Karpas-422 (cell line): ENCODE data around the gene AFAP1. TPM values are rescaled to one million over a fixed set of nuclear protein-coding genes. Genes with fewer than 3 reads are reported as not detected.

ENCODE experiments used
- DNase-seq: peaks from one replicate; pipeline ENCODE4 v3.0.0-alpha.2; 2015
- H2AFZ ChIP-seq: fragments of 200-600 bp; sonication (generic); 2 replicates; pipeline ENCODE4 v1.6.1; 2014; ENCODE audit warnings: antibody characterized with exemption, low read length, mixed read lengths
- H3K27ac ChIP-seq: fragments of 200-600 bp; sonication (generic); 2 replicates; pipeline ENCODE4 v1.5.1; 2014; ENCODE audit warnings: mild to moderate bottlenecking, low read length, moderate library complexity
- H3K27me3 ChIP-seq: fragments of 200-600 bp; sonication (generic); 2 replicates; pipeline ENCODE4 v1.6.1; 2014; ENCODE audit warnings: low read length, mixed read lengths
- H3K36me3 ChIP-seq: fragments of 200-600 bp; sonication (generic); 2 replicates; pipeline ENCODE4 v1.6.1; 2014; ENCODE audit warnings: low read length, mixed read lengths; ENCODE audit not compliant: insufficient read depth
- H3K4me1 ChIP-seq: fragments of 200-600 bp; sonication (generic); 2 replicates; pipeline ENCODE4 v1.6.1; 2014; ENCODE audit warnings: mild to moderate bottlenecking, low read length, mixed read lengths
- H3K4me2 ChIP-seq: fragments of 200-600 bp; sonication (generic); 2 replicates; pipeline ENCODE4 v1.6.1; 2014; ENCODE audit warnings: low read length, low read depth, mild to moderate bottlenecking; ENCODE audit not compliant: poor library complexity, severe bottlenecking
- H3K4me3 ChIP-seq: fragments of 200-600 bp; sonication (generic); 2 replicates; pipeline ENCODE4 v1.5.1; 2014; ENCODE audit warnings: mild to moderate bottlenecking, antibody characterized with exemption, low read length, mixed read lengths
- H3K79me2 ChIP-seq: fragments of 200-600 bp; sonication (generic); 2 replicates; pipeline ENCODE4 v1.6.1; 2014; ENCODE audit warnings: mild to moderate bottlenecking, low read length, mixed read lengths
- H3K9ac ChIP-seq: fragments of 200-600 bp; sonication (generic); 2 replicates; pipeline ENCODE4 v1.6.0; 2014; ENCODE audit warnings: low read length
- H3K9me2 ChIP-seq: fragments of 200-600 bp; sonication (generic), shearing (Covaris generic); replicated peaks from 2 replicates; pipeline ENCODE4 v1.6.0; 2014; ENCODE audit warnings: mild to moderate bottlenecking, low read length, moderate library complexity; ENCODE audit not compliant: insufficient read depth
- H3K9me3 ChIP-seq: fragments of 300-700, 200-600 bp; sonication (generic); 2 replicates; pipeline ENCODE4 v1.6.1; 2014; ENCODE audit warnings: low read length, mixed read lengths
- H4K20me1 ChIP-seq: fragments of 200-600 bp; sonication (generic); 2 replicates; pipeline ENCODE4 v1.6.1; 2014; ENCODE audit warnings: mild to moderate bottlenecking, antibody characterized with exemption, low read length, low read depth; ENCODE audit not compliant: insufficient read depth
- total RNA-seq: library from RNA; depleted of rRNA; stranded (reverse); fragments of >200 nt; shearing (Covaris generic); gene quantifications from 2 replicates; pipeline ENCODE4 v1.2.3, GENCODE V29; 2014; ENCODE audit warnings: low replicate concordance

AFAP1 gene
- total RNA-seq, 1 experiment from 2014 or later: not detected

GRCh38 chr4:7784131-7784870, 155.4 kb downstream of the AFAP1 start:
- Histone ChIP-seq H3K27me3 (no peaks in the 10 kb centered on the region), H3K9me2 (no peaks in the 10 kb centered on the region), H3K79me2 (no peaks in the 10 kb centered on the region), H3K27ac (no peak overlapping the region), H3K4me1 (no peaks in the 10 kb centered on the region), H3K9me3 (no peaks in the 10 kb centered on the region), H3K36me3 (no peaks in the 10 kb centered on the region), H4K20me1 (0 out of 2 replicates have a peak, but pooled peaks cover 5% of the 10 kb centered on the region), H2AFZ (no peak overlapping the region), H3K9ac (no peak overlapping the region), H3K4me2 (no peak overlapping the region), H3K4me3 (no peak overlapping the region)
- no peak for DNase-seq

- H3K9ac ChIP-seq: no peak overlapping the region
- H3K36me3 ChIP-seq: no peaks in the 10 kb centered on the region
- DNase-seq: no peak
- no peaks in the 10 kb centered on the region for H3K9me2 ChIP-seq
- H3K4me2 ChIP-seq: no peak overlapping the region
- H3K79me2 ChIP-seq: no peaks in the 10 kb centered on the region
- no peak overlapping the region for H2AFZ ChIP-seq
- no peaks in the 10 kb centered on the region for H3K9me3 ChIP-seq
- H4K20me1 ChIP-seq: 0 out of 2 replicates have a peak, but pooled peaks cover 5% of the 10 kb centered on the region
- no peaks in the 10 kb centered on the region for H3K27me3 ChIP-seq
- H3K27ac ChIP-seq: no peak overlapping the region
- H3K4me1 ChIP-seq: no peaks in the 10 kb centered on the region
- no peak overlapping the region for H3K4me3 ChIP-seq
These were observed 156.1 kb downstream of the AFAP1 start for GRCh38 chr4:7783541-7783940.

GRCh38 chr4:7782783-7783182, 156.9 kb downstream of the AFAP1 start:
- 0 out of 2 replicates have a peak, but pooled peaks cover 5% of the 10 kb centered on the region for H4K20me1 ChIP-seq
- H3K9me2 ChIP-seq: no peaks in the 10 kb centered on the region
- no peak for DNase-seq
- no peaks in the 10 kb centered on the region for H3K4me1 ChIP-seq
- no peaks in the 10 kb centered on the region for H3K9me3 ChIP-seq
- no peaks in the 10 kb centered on the region for H3K36me3 ChIP-seq
- no peak overlapping the region for H3K4me3 ChIP-seq
- H3K27ac ChIP-seq: no peak overlapping the region
- H3K9ac ChIP-seq: no peak overlapping the region
- H2AFZ ChIP-seq: no peak overlapping the region
- H3K27me3 ChIP-seq: no peaks in the 10 kb centered on the region
- H3K79me2 ChIP-seq: no peaks in the 10 kb centered on the region
- no peak overlapping the region for H3K4me2 ChIP-seq

GRCh38 chr4:7781993-7782392, 157.7 kb downstream of the AFAP1 start:
- no peaks in the 10 kb centered on the region for H3K4me1 ChIP-seq
- H3K9me2 ChIP-seq: no peaks in the 10 kb centered on the region
- no peak overlapping the region for H3K4me2 ChIP-seq

GRCh38 chr4:7781366-7781765, 158.3 kb downstream of the AFAP1 start:
- DNase-seq: no peak
- Histone ChIP-seq H2AFZ (no peak overlapping the region), H3K4me3 (no peak overlapping the region), H3K4me1 (no peaks in the 10 kb centered on the region), H3K27ac (no peak overlapping the region), H3K27me3 (no peaks in the 10 kb centered on the region), H3K79me2 (no peaks in the 10 kb centered on the region), H4K20me1 (0 out of 2 replicates have a peak, but pooled peaks cover 5% of the 10 kb centered on the region), H3K9me2 (no peaks in the 10 kb centered on the region), H3K36me3 (no peaks in the 10 kb centered on the region), H3K4me2 (no peak overlapping the region), H3K9ac (no peak overlapping the region), H3K9me3 (no peaks in the 10 kb centered on the region)

More at GRCh38 chr4:7781993-7782392, 157.7 kb downstream of the AFAP1 start:
- no peaks in the 10 kb centered on the region for H3K79me2 ChIP-seq
- H3K36me3 ChIP-seq: no peaks in the 10 kb centered on the region
- no peak overlapping the region for H3K27ac ChIP-seq
- H2AFZ ChIP-seq: no peak overlapping the region
- no peak overlapping the region for H3K4me3 ChIP-seq
- 0 out of 2 replicates have a peak, but pooled peaks cover 5% of the 10 kb centered on the region for H4K20me1 ChIP-seq
- H3K27me3 ChIP-seq: no peaks in the 10 kb centered on the region
- no peak overlapping the region for H3K9ac ChIP-seq
- DNase-seq: no peak
- no peaks in the 10 kb centered on the region for H3K9me3 ChIP-seq

GRCh38 chr4:7780751-7781348, 158.8 kb downstream of the AFAP1 start:
- no peak overlapping the region for H3K4me3 ChIP-seq
- 0 out of 2 replicates have a peak, but pooled peaks cover 5% of the 10 kb centered on the region for H4K20me1 ChIP-seq
- no peak overlapping the region for H2AFZ ChIP-seq
- no peak overlapping the region for H3K4me2 ChIP-seq
- no peaks in the 10 kb centered on the region for H3K79me2 ChIP-seq
- no peak overlapping the region for H3K9ac ChIP-seq
- no peaks in the 10 kb centered on the region for H3K36me3 ChIP-seq
- no peaks in the 10 kb centered on the region for H3K4me1 ChIP-seq
- no peaks in the 10 kb centered on the region for H3K27me3 ChIP-seq
- no peaks in the 10 kb centered on the region for H3K9me3 ChIP-seq
- DNase-seq: no peak
- H3K27ac ChIP-seq: no peak overlapping the region
- no peaks in the 10 kb centered on the region for H3K9me2 ChIP-seq

GRCh38 chr4:7779432-7779768, 160.3 kb downstream of the AFAP1 start:
- 0 out of 2 replicates have a peak, but pooled peaks cover 5% of the 10 kb centered on the region for H4K20me1 ChIP-seq
- H3K36me3 ChIP-seq: no peaks in the 10 kb centered on the region
- no peak overlapping the region for H3K9ac ChIP-seq
- no peak overlapping the region for H3K4me2 ChIP-seq
- H3K4me1 ChIP-seq: no peaks in the 10 kb centered on the region
- no peak overlapping the region for H3K4me3 ChIP-seq
- DNase-seq: no peak
- H2AFZ ChIP-seq: no peak overlapping the region
- H3K9me3 ChIP-seq: no peaks in the 10 kb centered on the region
- no peaks in the 10 kb centered on the region for H3K9me2 ChIP-seq
- no peak overlapping the region for H3K27ac ChIP-seq
- no peaks in the 10 kb centered on the region for H3K27me3 ChIP-seq
- no peaks in the 10 kb centered on the region for H3K79me2 ChIP-seq

GRCh38 chr4:7778510-7779431, 160.9 kb downstream of the AFAP1 start:
- Histone ChIP-seq H3K9me3 (no peaks in the 10 kb centered on the region), H3K27ac (no peak overlapping the region), H3K4me1 (no peaks in the 10 kb centered on the region), H3K27me3 (no peaks in the 10 kb centered on the region), H3K36me3 (no peaks in the 10 kb centered on the region), H3K79me2 (no peaks in the 10 kb centered on the region), H2AFZ (no peak overlapping the region), H3K4me3 (no peak overlapping the region), H4K20me1 (0 out of 2 replicates have a peak, but pooled peaks cover 5% of the 10 kb centered on the region), H3K4me2 (no peak overlapping the region), H3K9me2 (no peaks in the 10 kb centered on the region), H3K9ac (no peak overlapping the region)
- no peak for DNase-seq
